DND-41 (cell line): Measurements from ENCODE around the gene ERC2.

Source experiments
- EZH2 ChIP-seq: IDR thresholded peaks from 3 replicates; pipeline ENCODE4 v1.6.1; 2012; ENCODE audit warnings: borderline replicate concordance, low read depth, mild to moderate bottlenecking, moderate library complexity, low read length, inconsistent platforms; ENCODE audit not compliant: severe bottlenecking
- TF ChIP-seq, protein P1 (sequence below): IDR thresholded peaks from 2 replicates; pipeline ENCODE4 v1.5.1; 2012; ENCODE audit warnings: borderline replicate concordance, low read length, moderate library complexity, mild to moderate bottlenecking; ENCODE audit not compliant: poor library complexity, severe bottlenecking; ENCODE audit errors: extremely low read depth

DNA sequence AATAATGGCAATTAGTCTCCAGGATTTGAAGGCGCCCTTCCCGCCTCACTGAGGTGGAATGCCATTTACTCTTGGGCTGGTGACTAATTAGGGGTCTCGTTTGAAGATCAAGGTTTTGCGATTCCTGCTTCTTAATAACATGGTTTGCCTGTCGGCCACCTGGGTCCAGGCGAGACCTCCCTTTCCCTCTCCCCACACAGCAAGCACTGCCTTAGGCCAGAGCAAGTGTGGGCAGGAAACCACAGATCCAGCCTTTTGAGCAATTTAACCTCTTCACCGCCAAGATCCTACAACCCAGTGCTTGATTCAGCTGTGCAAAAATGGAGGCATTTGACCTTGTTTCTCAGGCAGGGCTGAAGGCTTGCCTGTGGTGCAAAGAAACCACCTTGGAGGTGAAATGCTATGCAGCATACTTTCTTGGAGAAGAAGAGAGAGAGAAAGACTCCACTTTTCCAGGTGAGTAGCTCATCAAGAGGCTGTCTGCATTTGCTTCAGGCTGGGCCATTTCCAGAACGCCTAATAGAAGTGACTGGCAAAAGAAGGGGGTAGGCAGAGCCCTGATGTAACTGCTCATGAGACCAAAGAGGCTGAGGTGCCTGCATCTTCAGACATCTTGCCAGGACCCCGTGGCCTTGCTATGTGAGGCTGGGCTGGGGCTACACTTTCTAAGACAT lies 947.1 kb downstream of the ERC2 start:
- TF ChIP-seq, protein P1, sequence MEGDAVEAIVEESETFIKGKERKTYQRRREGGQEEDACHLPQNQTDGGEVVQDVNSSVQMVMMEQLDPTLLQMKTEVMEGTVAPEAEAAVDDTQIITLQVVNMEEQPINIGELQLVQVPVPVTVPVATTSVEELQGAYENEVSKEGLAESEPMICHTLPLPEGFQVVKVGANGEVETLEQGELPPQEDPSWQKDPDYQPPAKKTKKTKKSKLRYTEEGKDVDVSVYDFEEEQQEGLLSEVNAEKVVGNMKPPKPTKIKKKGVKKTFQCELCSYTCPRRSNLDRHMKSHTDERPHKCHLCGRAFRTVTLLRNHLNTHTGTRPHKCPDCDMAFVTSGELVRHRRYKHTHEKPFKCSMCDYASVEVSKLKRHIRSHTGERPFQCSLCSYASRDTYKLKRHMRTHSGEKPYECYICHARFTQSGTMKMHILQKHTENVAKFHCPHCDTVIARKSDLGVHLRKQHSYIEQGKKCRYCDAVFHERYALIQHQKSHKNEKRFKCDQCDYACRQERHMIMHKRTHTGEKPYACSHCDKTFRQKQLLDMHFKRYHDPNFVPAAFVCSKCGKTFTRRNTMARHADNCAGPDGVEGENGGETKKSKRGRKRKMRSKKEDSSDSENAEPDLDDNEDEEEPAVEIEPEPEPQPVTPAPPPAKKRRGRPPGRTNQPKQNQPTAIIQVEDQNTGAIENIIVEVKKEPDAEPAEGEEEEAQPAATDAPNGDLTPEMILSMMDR = no peak
- no peak for TF ChIP-seq EZH2
